ENCODE data around the gene UMODL1.

- TF ChIP-seq CTCF (IDR thresholded peaks at IDR 0.05 in 8 of 11, conservative IDR thresholded peaks at IDR 0.05 in 3 of 11) (no peak), POLR2A (IDR thresholded peaks at IDR 0.05) (no peak), POLR2AphosphoS5 (IDR thresholded peaks at IDR 0.05) (no peak)
Measured at GRCh38 chr21:42106425-42106824, 35.3 kb downstream of the UMODL1 start.
